ENCODE results near the gene PRR7. TPM values are rescaled to one million over a fixed set of nuclear protein-coding genes. Genes with fewer than 3 reads are reported as not detected.
A peak's percentile ranks its signal among the peaks of the same experiment; 100 is the strongest.

PRR7 gene
- total RNA-seq, 1 donor from 2014 or later, result 1.7 TPM

DNA sequence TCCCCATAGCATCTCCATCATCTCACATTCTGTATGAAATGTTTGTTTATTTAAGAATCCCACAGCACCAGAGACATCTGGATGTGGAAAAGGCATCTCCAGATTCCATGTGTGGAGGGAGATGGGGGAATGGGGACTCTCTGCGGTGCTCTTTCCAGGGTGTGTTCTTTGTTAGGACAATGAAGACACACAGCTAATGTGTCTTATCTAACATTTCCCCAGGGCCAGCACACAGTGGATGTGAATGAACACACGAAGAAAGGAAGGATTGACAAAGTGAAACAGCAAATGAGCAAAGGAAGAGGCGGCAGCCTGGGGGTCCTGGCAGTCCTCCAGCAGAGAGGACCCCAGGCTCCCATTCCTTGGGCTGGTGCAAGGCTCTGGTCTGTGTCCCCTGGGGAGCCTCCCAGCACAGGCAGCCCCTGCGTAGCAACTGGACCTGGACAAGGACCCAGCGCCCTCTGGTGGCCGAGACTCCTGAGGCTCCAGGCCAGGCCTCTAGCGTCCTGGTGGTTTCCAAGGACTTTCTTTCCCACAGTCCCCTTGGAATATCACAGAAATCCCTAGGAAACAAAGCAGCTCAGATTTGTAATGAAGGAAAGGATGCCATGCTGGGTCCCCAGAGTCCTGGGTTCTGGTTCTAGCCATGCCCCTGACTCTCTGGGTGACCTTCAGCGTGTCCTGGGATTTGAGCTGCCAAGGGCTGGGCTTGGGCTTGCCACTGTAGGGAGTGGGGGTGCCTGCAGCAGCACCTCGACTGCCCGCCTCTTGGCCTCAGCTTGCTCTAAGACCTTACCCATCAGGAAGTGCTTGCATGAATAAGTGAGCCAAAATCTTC, 54.3 kb downstream of the PRR7 start:
- intact Hi-C loops (cut with DNase I), result no loop called here
- Histone ChIP-seq H3K9me3 (no peaks in the 10 kb centered on the region), H3K27ac (peak overlapping the region; percentile 1), H3K27me3 (ENCODE audit: low read depth) (no peaks in the 10 kb centered on the region), H3K4me3 (no peak overlapping the region), H3K36me3 (peaks cover 9% of the 10 kb centered on the region), H3K4me1 (peaks cover 32% of the 10 kb centered on the region)
- peak; percentile 99 for TF ChIP-seq CTCF (IDR thresholded peaks at IDR 0.05)
- peak; percentile 94 for DNase-seq
- ATAC-seq, result peak; percentile 47 to 55

DNA sequence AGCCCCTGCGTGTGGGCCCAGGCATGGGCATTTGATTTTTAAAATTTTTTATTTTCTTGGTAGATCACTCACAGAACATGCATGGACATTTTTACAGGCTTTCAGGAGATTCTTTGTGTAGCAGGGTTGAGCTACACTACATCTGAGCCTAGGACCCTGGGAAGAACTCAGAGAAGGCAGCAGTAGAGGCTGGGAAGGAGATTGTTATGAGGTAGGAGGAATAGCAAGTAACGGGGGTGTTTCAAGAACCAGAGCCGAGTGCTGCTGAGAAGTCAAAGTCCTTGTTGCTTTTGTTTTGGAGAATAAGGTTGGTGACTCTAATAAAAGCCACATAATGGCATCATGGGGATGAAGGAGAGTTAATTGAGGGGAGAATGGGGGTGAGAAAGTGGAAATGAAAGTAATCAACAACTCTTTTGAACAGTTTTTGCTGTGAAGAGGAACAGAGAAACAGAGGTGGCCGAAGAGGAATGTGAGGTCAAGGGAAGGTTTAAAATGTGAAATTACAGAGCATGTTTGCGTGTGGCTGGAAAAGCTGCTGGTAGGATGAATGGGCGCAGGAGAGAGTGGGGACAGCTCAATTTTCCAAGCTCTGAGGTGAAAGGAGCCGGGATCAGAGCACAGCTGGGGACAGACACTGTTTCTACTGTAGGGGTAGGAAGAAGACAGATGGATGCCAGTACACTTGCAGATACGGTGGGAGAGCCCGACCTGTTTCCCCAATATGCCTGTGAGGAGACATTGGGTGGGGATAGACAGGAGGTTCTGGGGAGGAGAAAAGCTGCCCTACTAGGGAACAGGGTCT, 55.5 kb downstream of the PRR7 start:
- H3K27ac ChIP-seq, result no peak overlapping the region
- H3K4me3 ChIP-seq, result no peak overlapping the region
- intact Hi-C loops (cut with DNase I), result no loop called here
- peaks cover 9% of the 10 kb centered on the region for H3K36me3 ChIP-seq
- DNase-seq (no peak), ATAC-seq (no peak)
- H3K9me3 ChIP-seq, result no peaks in the 10 kb centered on the region
- H3K4me1 ChIP-seq, result peaks cover 26% of the 10 kb centered on the region
- H3K27me3 ChIP-seq (ENCODE audit: low read depth), result no peaks in the 10 kb centered on the region
- no peak for TF ChIP-seq CTCF (IDR thresholded peaks at IDR 0.05)

- intact Hi-C loops (cut with DNase I), result no loop called here
- Histone ChIP-seq H3K9me3 (no peaks in the 10 kb centered on the region), H3K4me1 (peaks cover 30% of the 10 kb centered on the region), H3K27ac (no peak overlapping the region), H3K27me3 (ENCODE audit: low read depth) (no peaks in the 10 kb centered on the region), H3K36me3 (peaks cover 9% of the 10 kb centered on the region), H3K4me3 (no peak overlapping the region)
- DNase-seq, result no peak
- TF ChIP-seq CTCF (IDR thresholded peaks at IDR 0.05), result no peak
- no peak for ATAC-seq
Observed at GRCh38 chr5:177502886-177503285, 56.3 kb downstream of the PRR7 start.

DNA sequence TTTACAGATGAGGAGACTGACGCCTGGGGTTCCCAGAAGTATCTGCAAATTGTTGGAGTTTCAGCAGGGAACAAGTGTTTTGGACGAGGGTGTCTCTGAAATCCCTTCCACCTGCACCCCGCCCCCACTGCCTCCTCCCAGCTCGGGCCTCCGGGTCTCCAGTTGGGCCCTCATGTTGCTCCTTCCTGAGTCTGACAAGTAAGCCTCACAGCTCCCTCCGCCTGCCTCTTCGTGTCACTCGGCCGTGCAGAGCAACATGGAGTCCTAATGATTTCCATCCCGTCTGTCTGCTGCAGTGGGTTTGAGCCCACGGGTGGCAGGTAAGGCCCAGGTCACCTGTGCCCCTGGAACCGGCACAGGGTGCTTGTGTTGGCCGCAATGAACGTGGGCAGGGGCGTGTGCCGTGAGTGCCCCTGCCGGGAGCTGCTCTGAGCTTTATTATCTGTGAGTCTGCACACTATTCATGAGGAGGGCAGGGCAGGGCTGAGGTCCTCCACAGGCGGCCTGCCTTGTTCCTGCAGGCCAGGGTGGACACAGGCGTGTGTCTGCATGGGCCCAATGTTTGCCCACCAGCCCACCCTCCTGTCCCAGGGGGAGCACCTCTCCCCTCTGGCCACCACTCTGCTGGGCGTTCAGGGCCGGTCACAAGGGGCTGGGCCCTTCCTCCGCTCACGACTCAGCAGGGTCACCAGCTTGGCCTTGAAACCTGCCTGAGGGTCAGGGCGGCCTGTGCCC, 56.9 kb downstream of the PRR7 start:
- Histone ChIP-seq H3K4me3 (no peak overlapping the region), H3K4me1 (peaks cover 24% of the 10 kb centered on the region), H3K27me3 (ENCODE audit: low read depth) (no peaks in the 10 kb centered on the region), H3K9me3 (no peaks in the 10 kb centered on the region), H3K27ac (no peak overlapping the region), H3K36me3 (peaks cover 9% of the 10 kb centered on the region)
- intact Hi-C loops (cut with DNase I), result no loop called here
- ATAC-seq (no peak), DNase-seq (no peak)
- TF ChIP-seq CTCF (IDR thresholded peaks at IDR 0.05), result no peak

Data from lower lobe of right lung (tissue), 2 donors.